PC-3 (cell line): Measurements from ENCODE around the gene USP30. TPM values are rescaled to one million over a fixed set of nuclear protein-coding genes. Genes with fewer than 3 reads are reported as not detected.
A peak's percentile ranks its signal among the peaks of the same experiment; 100 is the strongest.

ENCODE experiments used
- ATAC-seq: fragments of 200-7000 bp; cut with Tn5 transposase; 2 replicates; pipeline ENCODE4 v1.9.1; 2020; ENCODE audit warnings: mild to moderate bottlenecking, moderate library complexity
- BruUV-seq: library from RNA; stranded (reverse); fragments of 400-500 nt; replicated peaks from 2 replicates; lab custom pipeline; 2021; lab: Mats Ljungman, UMichigan
- CTCF ChIA-PET: fragments of 300-600 bp; sonication (Branson Sonifier 250); formaldehyde crosslinking; loops from one replicate; lab custom pipeline; 2022; ENCODE audit warnings: antibody characterized with exemption; lab: Charles Lee
- POLR2A ChIA-PET: fragments of 300-600 bp; sonication (Branson Sonifier 250); formaldehyde crosslinking; loops from one replicate; lab custom pipeline; 2022; ENCODE audit warnings: antibody characterized with exemption; ENCODE audit not compliant: unreplicated experiment; lab: Charles Lee
- DNase-seq: peaks from one replicate; pipeline ENCODE4 v3.0.0-alpha.2; 2015
- H2AFZ ChIP-seq: fragments of 300-600 bp; sonication (generic); 2 replicates; pipeline ENCODE4 v1.6.0; 2016; ENCODE audit warnings: antibody characterized with exemption, low read length
- H3F3A ChIP-seq: fragments of 300-600 bp; sonication (generic); one replicate; pipeline ENCODE4 v1.6.0; 2017; ENCODE audit warnings: antibody characterized with exemption, low read length, control low read depth, mild to moderate bottlenecking; ENCODE audit not compliant: unreplicated experiment
- H3K27ac ChIP-seq: fragments of 300-600 bp; sonication (generic); 2 replicates; pipeline ENCODE4 v1.5.1; 2016; ENCODE audit warnings: mild to moderate bottlenecking, low read length
- H3K27me3 ChIP-seq: fragments of 300-600 bp; sonication (generic); 2 replicates; pipeline ENCODE4 v1.6.1; 2016; ENCODE audit warnings: low read length, mixed read lengths
- H3K36me3 ChIP-seq: fragments of 300-600 bp; sonication (generic); 2 replicates; pipeline ENCODE4 v1.6.1; 2016; ENCODE audit warnings: low read depth, mixed run types, low read length, mixed read lengths
- H3K4me1 ChIP-seq: fragments of 300-600 bp; sonication (generic); 2 replicates; pipeline ENCODE4 v1.5.1; 2016; ENCODE audit warnings: low read length; ENCODE audit not compliant: insufficient read depth
- H3K4me2 ChIP-seq: fragments of 300-600 bp; sonication (generic); 2 replicates; pipeline ENCODE4 v1.6.0; 2016; ENCODE audit warnings: low read length
- H3K4me3 ChIP-seq: fragments of 300-600 bp; sonication (generic); 2 replicates; pipeline ENCODE4 v1.5.1; 2016; ENCODE audit warnings: mild to moderate bottlenecking, low read length, mixed read lengths
- H3K79me2 ChIP-seq: fragments of 300-600 bp; sonication (generic); 2 replicates; pipeline ENCODE4 v1.6.1; 2017; ENCODE audit warnings: low read length, mixed read lengths
- H3K9ac ChIP-seq: fragments of 300-600 bp; sonication (generic); 2 replicates; pipeline ENCODE4 v1.6.0; 2016; ENCODE audit warnings: mild to moderate bottlenecking, low read length
- H3K9me2 ChIP-seq: fragments of 300-600 bp; sonication (generic); replicated peaks from 2 replicates; pipeline ENCODE4 v1.6.1; 2016; ENCODE audit warnings: mixed run types, low read length, mixed read lengths
- H3K9me3 ChIP-seq: fragments of 300-600 bp; sonication (generic); 2 replicates; pipeline ENCODE4 v1.6.1; 2016; ENCODE audit warnings: low read length, mixed read lengths
- H4K20me1 ChIP-seq: fragments of 300-600 bp; sonication (generic); 2 replicates; pipeline ENCODE4 v1.6.1; 2016; ENCODE audit warnings: low read length, mixed read lengths
- CTCF ChIP-seq: fragments of 300-600 bp; sonication (generic); conservative IDR thresholded peaks from 2 replicates; pipeline ENCODE4 v1.5.1; 2017; ENCODE audit warnings: antibody characterized with exemption, low read depth, mild to moderate bottlenecking, low read length
- EZH2 ChIP-seq: fragments of 300-600 bp; sonication (generic); IDR thresholded peaks from one replicate; pipeline ENCODE4 v1.6.1; 2017; ENCODE audit warnings: antibody characterized with exemption, mild to moderate bottlenecking, low read length; ENCODE audit not compliant: unreplicated experiment
- EZH2phosphoT487 ChIP-seq: fragments of 300-600 bp; sonication (generic); IDR thresholded peaks from 2 replicates; pipeline ENCODE4 v1.6.1; 2018; ENCODE audit warnings: mild to moderate bottlenecking, antibody characterized with exemption, low read length, borderline replicate concordance
- intact Hi-C: fragments of 100-400 bp; cut with micrococcal nuclease; formaldehyde crosslinking; loops from 2 replicates; pipeline ENCODE4 v1.9.0; 2023
- total RNA-seq: library from RNA; depleted of rRNA; stranded (reverse); fragments of >200 nt; gene quantifications from 2 replicates; pipeline ENCODE4 v1.2.3, GENCODE V29; 2014

The USP30 gene
- total RNA-seq, 1 experiment from 2014 or later: 13.6 TPM

DNA sequence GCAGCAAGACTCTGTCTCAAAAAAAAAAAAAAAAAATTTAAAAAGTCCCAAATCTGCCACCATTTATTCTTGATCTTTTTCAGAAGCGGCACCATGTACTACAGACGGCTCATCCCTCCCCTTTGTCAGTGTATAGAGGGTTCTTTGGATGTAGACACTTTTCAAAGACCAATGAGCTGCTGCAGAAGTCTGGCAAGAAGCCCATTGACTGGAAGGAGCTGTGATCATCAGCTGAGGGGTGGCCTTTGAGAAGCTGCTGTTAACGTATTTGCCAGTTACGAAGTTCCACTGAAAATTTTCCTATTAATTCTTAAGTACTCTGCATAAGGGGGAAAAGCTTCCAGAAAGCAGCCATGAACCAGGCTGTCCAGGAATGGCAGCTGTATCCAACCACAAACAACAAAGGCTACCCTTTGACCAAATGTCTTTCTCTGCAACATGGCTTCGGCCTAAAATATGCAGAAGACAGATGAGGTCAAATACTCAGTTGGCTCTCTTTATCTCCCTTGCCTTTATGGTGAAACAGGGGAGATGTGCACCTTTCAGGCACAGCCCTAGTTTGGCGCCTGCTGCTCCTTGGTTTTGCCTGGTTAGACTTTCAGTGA, 57.5 kb downstream of the USP30 start:
- ChIA-PET CTCF (no interaction called here), POLR2A (no interaction called here)
- Histone ChIP-seq H3K4me3 (no peak overlapping the region), H3K9me3 (no peaks in the 10 kb centered on the region), H3K27ac (no peak overlapping the region), H3F3A (no peaks in the 10 kb centered on the region), H3K4me1 (no peaks in the 10 kb centered on the region), H3K36me3 (peaks cover 22% of the 10 kb centered on the region), H3K27me3 (no peaks in the 10 kb centered on the region), H3K79me2 (no peaks in the 10 kb centered on the region), H3K9ac (no peak overlapping the region), H3K4me2 (no peak overlapping the region), H4K20me1 (no peaks in the 10 kb centered on the region), H3K9me2 (no peaks in the 10 kb centered on the region), H2AFZ (no peak overlapping the region)
- DNase-seq (no peak), ATAC-seq (no peak)
- intact Hi-C loops: loop anchor here (5.0 kb wide), 2 partner anchors 42 to 57 kb away; no protein-coding TSS in a partner anchor
- TF ChIP-seq CTCF (no peak), EZH2phosphoT487 (no peak)
- TSS peak; percentile 21 for BruUV-seq

GRCh38 chr12:109110988-109111495, 58.7 kb downstream of the USP30 start:
- DNase-seq (peak; percentile 42), ATAC-seq (peak; percentile 75)
- H3K9ac ChIP-seq: 0 out of 2 replicates have a peak overlapping the region, but pooled peaks have one; percentile 14
- H4K20me1 ChIP-seq: no peaks in the 10 kb centered on the region
- ChIA-PET POLR2A (no interaction called here), CTCF (no interaction called here)
- H3F3A ChIP-seq: no peaks in the 10 kb centered on the region
- no TSS peak for BruUV-seq
- intact Hi-C loops: loop anchor here (5.0 kb wide), 2 partner anchors 41 to 56 kb away; no protein-coding TSS in a partner anchor
- TF ChIP-seq EZH2phosphoT487 (no peak), EZH2 (no peak), CTCF (no peak)
- peak overlapping the region; percentile 61 for H3K4me3 ChIP-seq
- H3K79me2 ChIP-seq: no peaks in the 10 kb centered on the region
- H2AFZ ChIP-seq: peak overlapping the region; percentile 65
- peaks cover 18% of the 10 kb centered on the region for H3K36me3 ChIP-seq
- no peaks in the 10 kb centered on the region for H3K27me3 ChIP-seq
- no peaks in the 10 kb centered on the region for H3K9me2 ChIP-seq
- no peaks in the 10 kb centered on the region for H3K4me1 ChIP-seq
- peak overlapping the region; percentile 41; the same call in 1 of the 2 replicates for H3K27ac ChIP-seq
- no peaks in the 10 kb centered on the region for H3K9me3 ChIP-seq
- peak overlapping the region; percentile 74 for H3K4me2 ChIP-seq
